Small intestine (tissue), 7 donors: ENCODE data around the gene OSBP2. TPM values are rescaled to one million over a fixed set of nuclear protein-coding genes. Genes with fewer than 3 reads are reported as not detected.

Experiments
- DNase-seq, 2 donors: peaks; one replicate each; pipeline versions ENCODE4 v3.0.0 to v3.0.0-alpha.2; 2013
- FAIRE-seq: peaks from 2 replicates; lab custom pipeline; 2012; peaks lifted over from hg19 to GRCh38; lab: Jason Lieb, UNC
- H3K27ac ChIP-seq, 3 donors: one replicate each; pipeline ENCODE4 v1.5.1; 2013; ENCODE audit warnings: low read length in 2 of 3, mild to moderate bottlenecking in 2 of 3, control low read depth in 1 of 3, inconsistent platforms in 1 of 3, low read depth in 1 of 3, moderate library complexity in 1 of 3
- H3K27me3 ChIP-seq, 3 donors: one replicate each; pipeline ENCODE4 v1.6.1; 2013; ENCODE audit warnings: low read length in 3 of 3, inconsistent platforms in 1 of 3; ENCODE audit not compliant: control insufficient read depth in 3 of 3, insufficient read depth in 3 of 3
- H3K36me3 ChIP-seq, 3 donors: one replicate each; pipeline ENCODE4 v1.6.1; 2013; ENCODE audit warnings: low read length in 3 of 3, inconsistent platforms in 1 of 3, low read depth in 1 of 3, mild to moderate bottlenecking in 1 of 3, moderate library complexity in 1 of 3; ENCODE audit not compliant: control insufficient read depth in 3 of 3, insufficient read depth in 2 of 3
- H3K4me1 ChIP-seq, 3 donors: one replicate each; pipeline ENCODE4 v1.6.1; 2013; ENCODE audit warnings: low read length in 2 of 3, inconsistent platforms in 1 of 3, low read depth in 1 of 3, mild to moderate bottlenecking in 1 of 3, moderate library complexity in 1 of 3; ENCODE audit not compliant: control insufficient read depth in 3 of 3, insufficient read depth in 2 of 3
- H3K4me3 ChIP-seq, 3 donors: one replicate each; pipeline ENCODE4 v1.5.1; 2013; ENCODE audit warnings: low read length in 3 of 3, control low read depth in 1 of 3, inconsistent platforms in 1 of 3, low read depth in 1 of 3, mild to moderate bottlenecking in 1 of 3, moderate library complexity in 1 of 3
- H3K9me3 ChIP-seq, 2 donors: one replicate each; pipeline ENCODE4 v1.6.1; 2013; ENCODE audit warnings: low read depth in 1 of 2, low read length in 1 of 2; ENCODE audit not compliant: control insufficient read depth in 2 of 2, insufficient read depth in 1 of 2
- WGBS, 3 donors: extraction: QIAGEN DNeasy Blood & Tissue Kit; methylation state at CpG; one replicate each; pipeline ENCODE4 v1.1.7; 2013; 5-methylcytosine and 5-hydroxymethylcytosine counted together
- polyA plus RNA-seq, 4 donors: library from polyadenylated mRNA; stranded (reverse) in 3 of 4; unstranded in 1 of 4; fragments of 200-250 nt in 3 of 4; fragments of 120-200 nt in 1 of 4; gene quantifications; one replicate each; pipeline versions ENCODE4 v1.2.1 to v1.2.3, GENCODE V29; 2013
- donor health status: healthy with polysubstance abuse.
- donor health status: control.
- donor health status: control.
- donor health status: Bipolar disorder and iron deficiency.
- donor health status: healthy.

OSBP2 gene
- polyA plus RNA-seq, 4 donors: 1.3 to 99.3 (median 1.8) TPM

- no peak for FAIRE-seq
- no peak for DNase-seq
- peaks cover 0 to 8% of the 10 kb centered on the region in 2 donors for H3K9me3 ChIP-seq
- no peak overlapping the region for H3K4me3 ChIP-seq
- H3K4me1 ChIP-seq: no peaks in the 10 kb centered on the region
- 76 to 90% (median 80%) methylated on average over 3 of the region's 3 CpGs for WGBS, 3 donors
- no peak overlapping the region for H3K27ac ChIP-seq
- H3K36me3 ChIP-seq: no peaks in the 10 kb centered on the region
- H3K27me3 ChIP-seq: peaks cover 0 to 3% (median 0%) of the 10 kb centered on the region in 3 donors
These were observed 143.4 kb downstream of the OSBP2 start for GRCh38 chr22:30838111-30838510.

GRCh38 chr22:30841273-30841672 is 146.6 kb downstream of the OSBP2 start:
- Histone ChIP-seq H3K27me3 (peaks cover 0 to 3% (median 0%) of the 10 kb centered on the region in 3 donors), H3K4me3 (no peak overlapping the region), H3K27ac (no peak overlapping the region), H3K9me3 (peaks cover 0 to 8% of the 10 kb centered on the region in 2 donors), H3K4me1 (no peaks in the 10 kb centered on the region), H3K36me3 (no peaks in the 10 kb centered on the region)
- FAIRE-seq: no peak
- 83 to 87% (median 86%) methylated on average over 5 of the region's 5 CpGs for WGBS, 3 donors
- DNase-seq: peak in 1 of 2 donors; percentile 41

- DNase-seq (no peak), FAIRE-seq (no peak)
- 78 to 90% (median 86%) methylated on average over 4 of the region's 4 CpGs for WGBS, 3 donors
- Histone ChIP-seq H3K27ac (no peak overlapping the region), H3K4me1 (no peaks in the 10 kb centered on the region), H3K36me3 (no peaks in the 10 kb centered on the region), H3K9me3 (peaks cover 0 to 2% of the 10 kb centered on the region in 2 donors), H3K27me3 (no peaks in the 10 kb centered on the region), H3K4me3 (no peak overlapping the region)
These were observed 148.6 kb downstream of the OSBP2 start for GRCh38 chr22:30843245-30843644.

GRCh38 chr22:30847583-30847982 is 152.9 kb downstream of the OSBP2 start:
- Histone ChIP-seq H3K4me3 (no peak overlapping the region), H3K27ac (no peak overlapping the region), H3K36me3 (no peaks in the 10 kb centered on the region), H3K4me1 (no peaks in the 10 kb centered on the region), H3K9me3 (no peaks in the 10 kb centered on the region), H3K27me3 (no peaks in the 10 kb centered on the region)
- no peak for DNase-seq
- WGBS, 3 donors: 68 to 84% (median 73%) methylated on average over 1 of the region's 1 CpG
- FAIRE-seq: no peak

GRCh38 chr22:30855266-30855665 is 160.6 kb downstream of the OSBP2 start:
- no peak overlapping the region for H3K27ac ChIP-seq
- H3K4me1 ChIP-seq: no peaks in the 10 kb centered on the region
- FAIRE-seq (no peak), DNase-seq (no peak)
- H3K9me3 ChIP-seq: no peaks in the 10 kb centered on the region
- no peaks in the 10 kb centered on the region for H3K36me3 ChIP-seq
- WGBS, 3 donors: 89 to 92% (median 91%) methylated on average over 3 of the region's 3 CpGs
- no peak overlapping the region for H3K4me3 ChIP-seq
- no peaks in the 10 kb centered on the region for H3K27me3 ChIP-seq

GRCh38 chr22:30855677-30856518 is 161.2 kb downstream of the OSBP2 start:
- Histone ChIP-seq H3K4me1 (no peaks in the 10 kb centered on the region), H3K27ac (no peak overlapping the region), H3K36me3 (no peaks in the 10 kb centered on the region), H3K4me3 (no peak overlapping the region), H3K27me3 (no peaks in the 10 kb centered on the region), H3K9me3 (no peaks in the 10 kb centered on the region)
- FAIRE-seq (no peak), DNase-seq (no peak)
- 92 to 98% (median 93%) methylated on average over 4 of the region's 4 CpGs for WGBS, 3 donors

- DNase-seq: no peak
- H3K36me3 ChIP-seq: no peaks in the 10 kb centered on the region
- no peak overlapping the region for H3K4me3 ChIP-seq
- H3K9me3 ChIP-seq: no peaks in the 10 kb centered on the region
- 77 to 88% (median 86%) methylated on average over 14 of the region's 14 CpGs for WGBS, 3 donors
- FAIRE-seq: no peak
- no peak overlapping the region for H3K27ac ChIP-seq
- no peaks in the 10 kb centered on the region for H3K4me1 ChIP-seq
- H3K27me3 ChIP-seq: no peaks in the 10 kb centered on the region
These were observed 162.2 kb downstream of the OSBP2 start for GRCh38 chr22:30856741-30857502.

- Histone ChIP-seq H3K27me3 (no peaks in the 10 kb centered on the region), H3K4me3 (no peak overlapping the region), H3K9me3 (no peaks in the 10 kb centered on the region), H3K27ac (no peak overlapping the region), H3K4me1 (peaks cover 0 to under 1% (median 0%) of the 10 kb centered on the region in 3 donors), H3K36me3 (no peaks in the 10 kb centered on the region)
- DNase-seq (no peak), FAIRE-seq (no peak)
- 88 to 94% (median 94%) methylated on average over 13 of the region's 13 CpGs for WGBS, 3 donors
These were observed 163.1 kb downstream of the OSBP2 start for GRCh38 chr22:30857791-30858190.
